ENCODE results near the gene RRAS. TPM values are rescaled to one million over a fixed set of nuclear protein-coding genes. Genes with fewer than 3 reads are reported as not detected.

Gene RRAS
- total RNA-seq, 1 experiment from 2014 or later, result 55.9 TPM

- H3K4me1 ChIP-seq (ENCODE audit: control insufficient read depth in 1 of 2, insufficient read depth in 2 of 2, low read length in 2 of 2), result peaks cover 21 to 34% of the 10 kb centered on the region in 2 experiments
- TF ChIP-seq ZBTB33 (IDR thresholded peaks at IDR 0.05; ENCODE audit: extremely low read depth, insufficient replicate concordance, low read length), result no peak
- TF ChIP-seq FOSL1 (IDR thresholded peaks at IDR 0.05; ENCODE audit: low read depth), result no peak
- TF ChIP-seq, protein P1, sequence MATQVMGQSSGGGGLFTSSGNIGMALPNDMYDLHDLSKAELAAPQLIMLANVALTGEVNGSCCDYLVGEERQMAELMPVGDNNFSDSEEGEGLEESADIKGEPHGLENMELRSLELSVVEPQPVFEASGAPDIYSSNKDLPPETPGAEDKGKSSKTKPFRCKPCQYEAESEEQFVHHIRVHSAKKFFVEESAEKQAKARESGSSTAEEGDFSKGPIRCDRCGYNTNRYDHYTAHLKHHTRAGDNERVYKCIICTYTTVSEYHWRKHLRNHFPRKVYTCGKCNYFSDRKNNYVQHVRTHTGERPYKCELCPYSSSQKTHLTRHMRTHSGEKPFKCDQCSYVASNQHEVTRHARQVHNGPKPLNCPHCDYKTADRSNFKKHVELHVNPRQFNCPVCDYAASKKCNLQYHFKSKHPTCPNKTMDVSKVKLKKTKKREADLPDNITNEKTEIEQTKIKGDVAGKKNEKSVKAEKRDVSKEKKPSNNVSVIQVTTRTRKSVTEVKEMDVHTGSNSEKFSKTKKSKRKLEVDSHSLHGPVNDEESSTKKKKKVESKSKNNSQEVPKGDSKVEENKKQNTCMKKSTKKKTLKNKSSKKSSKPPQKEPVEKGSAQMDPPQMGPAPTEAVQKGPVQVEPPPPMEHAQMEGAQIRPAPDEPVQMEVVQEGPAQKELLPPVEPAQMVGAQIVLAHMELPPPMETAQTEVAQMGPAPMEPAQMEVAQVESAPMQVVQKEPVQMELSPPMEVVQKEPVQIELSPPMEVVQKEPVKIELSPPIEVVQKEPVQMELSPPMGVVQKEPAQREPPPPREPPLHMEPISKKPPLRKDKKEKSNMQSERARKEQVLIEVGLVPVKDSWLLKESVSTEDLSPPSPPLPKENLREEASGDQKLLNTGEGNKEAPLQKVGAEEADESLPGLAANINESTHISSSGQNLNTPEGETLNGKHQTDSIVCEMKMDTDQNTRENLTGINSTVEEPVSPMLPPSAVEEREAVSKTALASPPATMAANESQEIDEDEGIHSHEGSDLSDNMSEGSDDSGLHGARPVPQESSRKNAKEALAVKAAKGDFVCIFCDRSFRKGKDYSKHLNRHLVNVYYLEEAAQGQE (IDR thresholded peaks at IDR 0.05; ENCODE audit: low read depth), result no peak
- TF ChIP-seq TCF7L2 (IDR thresholded peaks at IDR 0.05; ENCODE audit: borderline replicate concordance, extremely low read depth, insufficient read depth, insufficient read length), result no peak
- TF ChIP-seq ELF1 (IDR thresholded peaks at IDR 0.05; ENCODE audit: borderline replicate concordance, low read depth), result no peak
- TF ChIP-seq EZH2 (IDR thresholded peaks at IDR 0.05), result no peak
- TF ChIP-seq SRF (IDR thresholded peaks at IDR 0.05; ENCODE audit: low read depth), result no peak
- TF ChIP-seq EGR1 (IDR thresholded peaks at IDR 0.05; ENCODE audit: low read depth), result no peak
- TF ChIP-seq SP1 (IDR thresholded peaks at IDR 0.05; ENCODE audit: low read depth), result no peak
- TF ChIP-seq RAD21 (IDR thresholded peaks at IDR 0.05; ENCODE audit: low read depth), result peak; percentile 82
- no peak for TF ChIP-seq ZNF274 (IDR thresholded peaks at IDR 0.05; ENCODE audit: low read depth, low read length)
- TF ChIP-seq POLR2A (IDR thresholded peaks at IDR 0.05; ENCODE audit: borderline replicate concordance, extremely low read depth, insufficient read depth, insufficient read length), result no peak
- TF ChIP-seq, protein P2, sequence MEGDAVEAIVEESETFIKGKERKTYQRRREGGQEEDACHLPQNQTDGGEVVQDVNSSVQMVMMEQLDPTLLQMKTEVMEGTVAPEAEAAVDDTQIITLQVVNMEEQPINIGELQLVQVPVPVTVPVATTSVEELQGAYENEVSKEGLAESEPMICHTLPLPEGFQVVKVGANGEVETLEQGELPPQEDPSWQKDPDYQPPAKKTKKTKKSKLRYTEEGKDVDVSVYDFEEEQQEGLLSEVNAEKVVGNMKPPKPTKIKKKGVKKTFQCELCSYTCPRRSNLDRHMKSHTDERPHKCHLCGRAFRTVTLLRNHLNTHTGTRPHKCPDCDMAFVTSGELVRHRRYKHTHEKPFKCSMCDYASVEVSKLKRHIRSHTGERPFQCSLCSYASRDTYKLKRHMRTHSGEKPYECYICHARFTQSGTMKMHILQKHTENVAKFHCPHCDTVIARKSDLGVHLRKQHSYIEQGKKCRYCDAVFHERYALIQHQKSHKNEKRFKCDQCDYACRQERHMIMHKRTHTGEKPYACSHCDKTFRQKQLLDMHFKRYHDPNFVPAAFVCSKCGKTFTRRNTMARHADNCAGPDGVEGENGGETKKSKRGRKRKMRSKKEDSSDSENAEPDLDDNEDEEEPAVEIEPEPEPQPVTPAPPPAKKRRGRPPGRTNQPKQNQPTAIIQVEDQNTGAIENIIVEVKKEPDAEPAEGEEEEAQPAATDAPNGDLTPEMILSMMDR (IDR thresholded peaks at IDR 0.05 in 2 of 3, conservative IDR thresholded peaks at IDR 0.05 in 1 of 3; ENCODE audit: borderline replicate concordance in 1 of 3, insufficient read depth in 1 of 3, low read depth in 2 of 3, low read length in 2 of 3), result peak; percentile 71 to 99 (median 97)
- CTCF ChIA-PET, result interaction anchor here (0.6 to 1.5 kb wide), 11 partner anchors 8 to 672 kb away, joined by 3 to 5 read pairs (median 3); partner anchors contain the start of genes CPT1C, PRRG2 and RRAS
- H3K9me2 ChIP-seq (ENCODE audit: insufficient read depth), result no peaks in the 10 kb centered on the region
- H4K20me1 ChIP-seq (ENCODE audit: insufficient read depth), result peaks cover 38% of the 10 kb centered on the region; the same call in 1 of the 2 replicates
- H3K79me2 ChIP-seq (ENCODE audit: insufficient read depth, low read length), result peaks cover 83% of the 10 kb centered on the region
- peaks cover 29 to 45% of the 10 kb centered on the region in 2 experiments for H3K36me3 ChIP-seq (ENCODE audit: control insufficient read depth in 1 of 2, insufficient read depth in 2 of 2, low read length in 2 of 2)
- peak overlapping the region; percentile 58 for H3K4me2 ChIP-seq (ENCODE audit: low read length)
- RAD21 ChIA-PET (ENCODE audit: low non-redundant PET in 1 of 2, low total read pairs in 2 of 2, uncharacterized antibody in 2 of 2, unreplicated experiment in 2 of 2), result no interaction called here
- peak overlapping the region; percentile 27; the same call in 1 of the 2 replicates for H3K9ac ChIP-seq (ENCODE audit: low read length)
- intact Hi-C loops (cut with micrococcal nuclease), result no loop called here
- H3K4me3 ChIP-seq (replicated peaks in 1 of 2; ENCODE audit: low read depth in 1 of 2, low read length in 2 of 2), result no peak overlapping the region
- BruUV-seq (replicated peaks), result no TSS peak
- DNase-seq (ENCODE audit: low read depth, low spot score), result peak; percentile 56
- H3K27me3 ChIP-seq (ENCODE audit: insufficient read depth, low read length), result no peaks in the 10 kb centered on the region
- H2AFZ ChIP-seq (ENCODE audit: low read depth, low read length, poor library complexity, severe bottlenecking), result no peak overlapping the region
- POLR2A ChIA-PET, result interaction anchor here (0.6 to 1.1 kb wide), 2 partner anchors 37 to 42 kb away, joined by 3 read pairs; no protein-coding TSS in a partner anchor
- H3K9me3 ChIP-seq (ENCODE audit: control insufficient read depth in 1 of 2, insufficient read depth in 1 of 2, low read depth in 1 of 2, low read length in 2 of 2), result no peaks in the 10 kb centered on the region
- peak overlapping the region; percentile 34 for H3K27ac ChIP-seq (ENCODE audit: low read depth, low read length)
- peak; percentile 10 for ATAC-seq
Observed at GRCh38 chr19:49680421-49681351, 40.7 kb upstream of the RRAS start.

All from HCT116 (cell line).